GM19397 (cell line): Measurements from ENCODE around the gene DCTN2.
"Not testable (repeated sequence)": the region's sequence is repeated elsewhere in the genome, so short reads cannot be mapped to it uniquely, and the experiment has no call there.

Experiments used
- ATAC-seq: cut with Tn5 transposase; IDR thresholded peaks from one replicate; pipeline ENCODE4 v1.9.1; 2021; ENCODE audit warnings: mild to moderate bottlenecking, moderate library complexity; ENCODE audit not compliant: unreplicated experiment

The DCTN2 gene

DNA sequence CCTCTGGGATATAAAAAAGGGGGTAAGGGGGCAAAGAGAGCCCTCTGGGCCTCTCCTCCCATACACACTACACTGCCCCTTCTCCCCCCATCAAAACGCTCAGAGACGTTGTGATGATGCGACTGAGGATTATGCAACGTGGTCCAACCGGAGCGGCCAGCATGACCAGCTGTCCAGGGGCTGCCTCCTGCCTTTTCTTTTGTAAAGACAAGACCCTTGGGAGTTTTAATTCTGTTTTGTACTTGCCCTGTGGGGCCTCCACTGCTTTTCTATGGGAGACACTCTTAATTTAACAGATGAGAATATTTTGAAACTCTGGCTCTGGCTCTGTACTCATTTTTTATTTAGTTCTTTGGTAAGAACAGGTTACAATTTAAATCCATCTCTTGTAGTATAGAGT lies 17.2 kb downstream of the DCTN2 start:
- ATAC-seq = no peak

GRCh38 chr12:57528831-57529555 lies 18.0 kb downstream of the DCTN2 start:
- no peak for ATAC-seq

DNA sequence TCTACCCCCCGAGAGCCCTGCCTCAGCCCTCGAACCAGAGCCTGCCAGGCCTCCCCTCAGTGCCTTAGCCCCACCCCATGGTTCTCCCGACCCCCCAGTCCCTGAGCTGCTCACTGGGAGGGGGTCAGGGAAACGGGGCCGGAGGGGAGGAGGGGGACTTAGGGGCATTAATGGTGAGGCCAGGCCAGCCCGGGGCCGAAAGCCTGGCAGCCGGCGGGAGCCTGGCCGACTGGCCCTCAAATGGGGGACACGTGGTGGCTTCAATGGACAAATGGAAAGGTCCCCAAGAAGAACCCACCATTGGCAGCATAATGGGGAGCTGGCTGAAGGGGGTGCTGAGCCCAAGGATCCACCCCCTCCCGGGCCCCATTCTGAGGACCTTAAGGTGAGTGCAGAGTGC lies 18.8 kb downstream of the DCTN2 start:
- no peak for ATAC-seq

DNA sequence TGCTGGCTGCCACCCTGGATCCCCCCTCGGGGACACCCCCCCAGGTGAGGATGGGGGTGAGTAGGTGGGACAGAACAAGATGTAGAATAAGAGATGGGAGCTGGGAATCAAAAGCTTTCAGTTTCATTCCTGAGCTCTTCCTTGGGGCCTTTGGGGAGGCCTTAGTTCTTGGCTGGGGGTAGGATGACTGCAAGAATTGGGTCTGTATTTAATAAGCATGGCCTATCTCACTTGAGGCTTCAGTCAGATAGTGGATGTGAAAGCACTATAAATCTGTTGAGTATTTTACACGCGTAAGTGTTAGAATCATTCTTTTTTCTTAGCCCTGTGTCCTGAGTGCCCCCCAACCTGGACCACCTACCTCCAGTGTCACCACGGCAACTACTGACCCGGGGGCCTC lies 19.8 kb downstream of the DCTN2 start:
- ATAC-seq = no peak

DNA sequence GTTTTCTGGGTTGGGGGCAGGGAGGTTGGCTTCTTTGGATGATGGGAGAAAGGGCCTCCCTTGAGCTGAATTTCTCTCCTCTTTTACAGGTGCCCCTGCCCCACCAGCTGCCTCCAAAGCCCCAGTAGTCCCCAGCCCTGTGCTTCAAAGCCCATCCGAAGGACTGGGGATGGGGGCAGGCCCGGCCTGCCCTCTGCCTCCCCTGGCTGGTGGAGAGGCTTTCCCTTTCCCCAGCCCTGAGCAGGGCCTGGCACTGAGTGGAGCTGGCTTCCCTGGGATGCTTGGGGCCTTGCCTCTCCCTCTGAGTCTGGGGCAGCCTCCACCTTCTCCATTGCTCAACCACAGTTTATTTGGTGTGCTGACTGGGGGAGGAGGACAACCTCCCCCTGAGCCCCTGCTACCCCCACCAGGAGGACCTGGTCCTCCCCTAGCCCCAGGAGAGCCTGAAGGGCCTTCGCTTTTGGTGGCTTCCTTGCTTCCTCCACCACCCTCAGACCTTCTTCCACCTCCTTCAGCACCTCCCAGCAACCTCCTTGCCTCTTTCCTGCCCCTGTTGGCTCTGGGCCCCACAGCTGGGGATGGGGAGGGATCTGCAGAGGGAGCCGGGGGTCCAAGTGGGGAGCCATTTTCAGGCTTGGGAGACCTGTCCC lies 20.4 kb downstream of the DCTN2 start:
- no peak for ATAC-seq

- no peak for ATAC-seq
Measured at GRCh38 chr12:57525615-57526383, 21.2 kb downstream of the DCTN2 start.

DNA sequence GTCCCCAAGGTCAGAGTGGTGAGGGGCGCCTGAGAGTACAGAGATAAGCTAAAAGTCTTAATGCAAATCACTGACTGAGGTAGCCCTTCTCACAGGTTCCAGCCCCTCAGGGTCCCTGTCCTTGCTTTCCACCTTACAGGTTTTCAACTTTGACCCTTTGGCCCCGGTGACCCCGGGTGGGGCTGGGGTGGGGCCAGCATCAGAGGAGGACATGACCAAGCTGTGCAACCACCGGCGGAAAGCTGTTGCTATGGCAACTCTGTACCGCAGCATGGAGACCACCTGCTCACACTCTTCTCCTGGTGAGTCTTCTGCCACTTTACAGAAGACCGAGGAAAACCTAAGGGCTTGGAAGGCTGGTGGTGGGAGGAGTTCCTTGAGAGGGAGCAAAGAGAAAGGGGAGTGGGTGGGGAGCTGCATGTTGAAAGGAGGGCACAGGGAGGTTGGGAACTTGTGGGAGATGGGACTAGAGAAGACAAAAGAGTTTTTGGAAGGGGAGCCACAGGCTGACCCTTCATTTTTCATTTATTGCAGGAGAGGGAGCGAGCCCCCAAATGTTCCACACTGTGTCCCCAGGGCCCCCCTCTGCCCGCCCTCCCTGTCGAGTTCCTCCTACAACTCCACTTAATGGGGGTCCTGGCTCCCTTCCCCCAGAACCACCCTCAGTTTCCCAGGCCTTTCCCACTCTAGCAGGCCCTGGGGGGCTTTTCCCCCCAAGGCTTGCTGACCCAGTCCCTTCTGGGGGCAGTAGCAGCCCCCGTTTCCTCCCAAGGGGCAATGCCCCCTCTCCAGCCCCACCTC lies 22.0 kb downstream of the DCTN2 start:
- ATAC-seq = no peak

GRCh38 chr12:57523706-57524614 lies 23.0 kb downstream of the DCTN2 start:
- ATAC-seq = no peak

- no peak for ATAC-seq
Measured at GRCh38 chr12:57522887-57523705, 23.9 kb downstream of the DCTN2 start.

DNA sequence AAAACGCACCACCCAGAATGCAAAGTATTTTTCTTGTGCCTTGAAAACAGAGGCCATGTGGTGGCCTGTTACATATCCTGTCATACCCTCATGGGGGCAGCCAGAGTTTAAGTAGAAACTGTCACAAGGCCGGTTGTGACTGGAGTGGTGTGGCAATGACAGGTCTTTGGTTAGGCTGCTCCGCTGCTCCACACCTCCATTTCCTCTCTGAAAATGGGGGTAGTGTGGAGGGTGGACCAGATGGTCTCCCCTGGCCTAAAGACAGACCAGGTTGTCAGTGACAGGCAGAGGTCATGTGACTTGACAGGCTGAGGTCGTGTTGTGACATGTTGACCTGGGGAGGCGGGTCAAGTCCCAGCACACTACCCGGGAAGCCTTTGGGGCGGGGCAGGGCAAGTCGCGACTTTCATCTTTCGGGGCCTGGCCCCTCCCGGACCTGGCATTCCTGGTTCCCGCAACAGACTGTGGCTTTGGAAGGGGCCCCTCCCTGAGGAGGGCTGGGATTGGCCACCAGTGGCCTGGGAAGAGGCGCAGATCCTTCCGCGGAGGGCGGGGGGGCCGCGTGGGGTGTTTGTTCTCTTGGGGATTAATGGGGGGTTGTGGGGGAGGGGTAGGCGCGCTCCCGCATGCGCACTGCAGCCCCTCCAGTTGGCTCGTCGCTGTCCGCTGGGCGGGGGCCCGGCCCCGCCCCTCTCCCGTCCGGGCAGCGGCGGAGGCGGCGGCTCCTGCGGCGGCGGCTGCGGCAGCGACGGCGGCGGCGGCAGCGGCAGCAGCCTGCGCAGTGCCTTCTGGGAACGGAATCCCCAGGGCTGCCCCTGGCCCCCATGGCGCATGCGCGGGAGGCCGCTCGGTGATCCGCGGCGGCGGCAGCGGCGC lies 24.7 kb downstream of the DCTN2 start, which contains the start of gene MBD6:
Gene MBD6 (plus strand): TSS at position 814 of the 876 bp plus-strand sequence. CDS start 1,480 bp downstream, outside the sequence.
- peak; percentile 36 for ATAC-seq

DNA sequence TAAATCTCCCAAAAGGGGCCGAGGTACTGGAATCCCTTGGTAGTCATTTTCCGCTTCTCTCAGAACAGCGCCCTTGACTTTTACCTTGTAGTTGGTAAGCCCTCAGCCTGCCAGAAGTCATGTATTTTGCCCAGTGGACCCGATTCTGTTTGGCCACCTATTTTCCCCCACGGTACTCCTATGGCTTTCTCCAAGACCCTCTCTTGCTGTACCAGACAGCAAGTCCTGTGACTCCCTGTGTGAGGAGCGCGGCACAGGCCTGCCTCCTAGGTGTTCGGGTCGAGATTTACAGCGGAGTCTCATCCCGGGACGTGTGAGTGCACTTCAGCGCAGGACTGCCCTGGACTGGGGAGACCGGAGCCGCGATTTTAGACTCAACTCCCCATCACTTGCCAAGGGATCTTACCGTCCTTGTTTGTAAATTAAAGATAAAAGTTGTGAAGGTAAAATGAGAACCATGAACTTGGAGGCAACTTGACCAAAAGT lies 25.4 kb downstream of the DCTN2 start:
- ATAC-seq = no peak

- ATAC-seq = peak; percentile 71
Measured at GRCh38 chr12:57520053-57520818, 26.8 kb downstream of the DCTN2 start, which contains the start of gene DDIT3. Gene DDIT3, minus strand, starts transcription at chr12:57520514. Its CDS starts 3,108 bp downstream, at chr12:57517406.

- ATAC-seq = no peak
Measured at GRCh38 chr12:57519796-57520052, 27.3 kb downstream of the DCTN2 start.

DNA sequence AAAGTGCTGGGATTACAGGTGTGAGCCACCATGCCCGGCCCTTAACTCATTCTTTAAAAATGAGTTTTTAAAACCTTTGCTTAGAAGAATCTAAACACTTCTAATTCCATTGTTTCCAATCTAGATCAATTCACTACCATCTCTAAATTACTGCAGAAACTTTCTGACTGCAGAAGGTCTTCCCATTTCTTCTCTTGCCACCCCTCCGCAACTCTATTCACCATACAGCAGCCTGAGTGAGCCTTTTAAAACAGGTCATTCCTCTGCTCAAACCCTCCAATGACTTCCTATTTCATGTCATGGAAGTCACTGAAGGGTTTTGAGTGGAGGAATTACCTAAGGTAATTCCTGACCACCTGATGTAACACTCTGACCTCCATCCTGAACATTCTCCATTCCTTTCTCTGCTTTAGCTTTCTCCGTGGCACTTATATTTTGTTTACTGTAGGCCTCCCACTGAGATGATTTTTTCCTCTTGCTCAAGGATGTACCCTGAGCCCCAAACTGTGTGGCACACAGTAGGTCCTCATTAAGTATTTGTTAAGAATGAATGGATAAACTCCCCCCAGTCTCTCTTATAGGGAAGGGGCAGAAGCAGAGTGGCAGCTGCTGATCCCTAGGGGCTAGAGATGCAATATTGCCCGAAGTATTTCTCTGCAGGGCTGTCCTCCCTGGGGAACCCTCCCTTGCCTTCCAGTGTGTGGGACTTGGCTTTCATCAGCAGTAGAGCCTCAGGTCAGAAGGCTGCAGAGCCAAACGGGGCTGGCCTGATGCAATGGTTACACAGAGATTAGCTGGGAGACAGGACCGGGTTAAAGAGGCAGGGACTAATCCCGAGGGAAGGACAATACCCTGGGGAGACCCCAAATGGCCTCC lies 27.8 kb downstream of the DCTN2 start:
- ATAC-seq = no peak

DNA sequence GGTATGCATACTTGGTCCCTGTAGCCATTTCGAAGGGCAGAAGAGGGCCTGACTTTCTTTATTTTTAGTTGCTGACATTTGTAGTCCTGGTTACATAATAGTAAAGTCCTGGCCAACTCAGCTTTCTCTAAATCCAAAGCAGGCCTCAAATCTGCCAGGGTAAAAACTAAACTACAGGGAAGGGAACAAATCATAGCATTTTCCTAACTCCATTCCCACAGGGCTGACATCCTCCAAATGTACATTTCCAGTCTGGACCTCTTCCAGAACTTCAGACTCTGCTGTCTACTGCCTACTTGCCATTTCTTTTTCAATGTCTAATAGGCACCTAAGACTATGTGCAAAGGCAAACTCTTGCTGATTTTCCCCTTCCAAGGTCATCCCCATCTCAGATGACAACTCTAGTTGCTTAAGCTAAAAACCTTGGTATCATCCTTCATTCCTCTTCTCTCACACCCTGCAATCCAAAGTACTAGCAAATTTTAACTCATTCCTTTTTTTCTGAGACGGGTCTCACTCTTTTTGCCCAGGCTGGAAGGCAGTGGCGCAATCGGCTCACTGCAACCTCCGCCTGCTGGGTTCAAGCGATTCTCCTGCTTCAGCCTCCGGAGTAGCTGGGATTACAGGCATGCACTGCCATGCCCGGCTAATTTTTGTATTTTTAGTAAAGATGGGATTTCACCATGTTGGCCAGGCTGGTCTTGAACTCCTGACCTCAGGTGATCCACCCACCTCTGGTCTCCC lies 28.6 kb downstream of the DCTN2 start:
- no peak for ATAC-seq

- ATAC-seq = not testable (repeated sequence)
Measured at GRCh38 chr12:57517718-57518117, 29.3 kb downstream of the DCTN2 start.
